Panc1 (cell line): ENCODE results near the gene ITPR2. TPM values are rescaled to one million over a fixed set of nuclear protein-coding genes. Genes with fewer than 3 reads are reported as not detected.

Experiments used
- ATAC-seq: fragments of 200-7000 bp; cut with Tn5 transposase; 2 replicates; pipeline ENCODE4 v1.9.1; 2020; ENCODE audit warnings: mild to moderate bottlenecking, moderate library complexity
- BruUV-seq: library from RNA; stranded (reverse); fragments of 400-500 nt; replicated peaks from 2 replicates; lab custom pipeline; 2021; lab: Mats Ljungman, UMichigan
- CTCF ChIA-PET: fragments of 300-600 bp; sonication (Branson Sonifier 250); formaldehyde crosslinking; loops from one replicate; lab custom pipeline; 2022; ENCODE audit warnings: antibody characterized with exemption; lab: Charles Lee
- POLR2A ChIA-PET: fragments of 300-600 bp; sonication (Branson Sonifier 250); formaldehyde crosslinking; loops from one replicate; lab custom pipeline; 2022; ENCODE audit warnings: antibody characterized with exemption; lab: Charles Lee
- DNase-seq: peaks from one replicate; pipeline ENCODE4 v3.0.0-alpha.2; 2010; ENCODE audit warnings: low read depth, low spot score
- H3K27ac ChIP-seq: 2 replicates; pipeline ENCODE4 v1.5.1; 2011; ENCODE audit warnings: mild to moderate bottlenecking, low read length, inconsistent platforms
- H3K27me3 ChIP-seq: fragments of 200-500 bp; sonication (Bioruptor generic); 2 replicates; pipeline ENCODE4 v1.6.0; 2014; ENCODE audit warnings: low read length, inconsistent platforms; ENCODE audit not compliant: control insufficient read depth, insufficient read depth
- H3K36me3 ChIP-seq: fragments of 200-500 bp; sonication (Bioruptor generic); 2 replicates; pipeline ENCODE4 v1.5.1; 2014; ENCODE audit warnings: inconsistent platforms, mild to moderate bottlenecking, low read length, moderate library complexity; ENCODE audit not compliant: control insufficient read depth, insufficient read depth
- H3K4me1 ChIP-seq: 2 replicates; pipeline ENCODE4 v1.5.1; 2011; ENCODE audit warnings: inconsistent platforms, mild to moderate bottlenecking, low read length, moderate library complexity; ENCODE audit not compliant: control insufficient read depth, insufficient read depth
- H3K4me3 ChIP-seq, 2 experiments: 2 replicates each; pipeline ENCODE4 v1.5.1; 2011 to 2012; ENCODE audit warnings: low read depth in 2 of 2, low read length in 2 of 2, mild to moderate bottlenecking in 2 of 2, inconsistent platforms in 1 of 2, moderate library complexity in 1 of 2
- H3K9me3 ChIP-seq: fragments of 200-500 bp; sonication (Bioruptor generic); 2 replicates; pipeline ENCODE4 v1.5.1; 2014; ENCODE audit warnings: low read depth, mild to moderate bottlenecking, inconsistent platforms, low read length, moderate library complexity; ENCODE audit not compliant: control insufficient read depth, insufficient read depth
- CTCF ChIP-seq: fragments of 450-650 bp; IDR thresholded peaks from 2 replicates; pipeline ENCODE4 v1.5.1; 2017; ENCODE audit warnings: mild to moderate bottlenecking
- POLR2AphosphoS5 ChIP-seq: IDR thresholded peaks from 2 replicates; pipeline ENCODE4 v1.6.1; 2012; ENCODE audit warnings: mild to moderate bottlenecking, low read depth, low read length, moderate library complexity
- SIN3A ChIP-seq: IDR thresholded peaks from 2 replicates; pipeline ENCODE4 v1.6.1; 2012; ENCODE audit warnings: low read depth, mild to moderate bottlenecking, low read length, moderate library complexity, borderline replicate concordance; ENCODE audit not compliant: insufficient read depth
- TCF7L2 ChIP-seq: IDR thresholded peaks from 2 replicates; pipeline ENCODE4 v1.6.1; 2011; ENCODE audit warnings: mild to moderate bottlenecking, low read depth, low read length, inconsistent platforms
- in situ Hi-C: cut with HindIII; loops from 2 replicates; pipeline ENCODE4 v1.10.0; 2016; ENCODE audit warnings: low sequenced_read_pairs, low pct_unique_long_range_greater_than_20kb
- intact Hi-C: fragments of 100-400 bp; cut with micrococcal nuclease; formaldehyde crosslinking; loops from one replicate; pipeline ENCODE4 v1.10.0; 2022; ENCODE audit not compliant: unreplicated experiment
- total RNA-seq: library from RNA; stranded (reverse); gene quantifications from one replicate; pipeline ENCODE4 v1.2.1, GENCODE V29; 2021; ENCODE audit not compliant: unreplicated experiment
- TF ChIP-seq, protein P1 (sequence below), 2 experiments: IDR thresholded peaks; 2 replicates each; pipeline ENCODE4 v1.6.1; 2011 to 2012; ENCODE audit warnings: low read depth in 2 of 2, control low read depth in 1 of 2, low read length in 1 of 2, mild to moderate bottlenecking in 1 of 2, moderate library complexity in 1 of 2; ENCODE audit not compliant: insufficient read depth in 1 of 2

Gene ITPR2
- total RNA-seq, 1 experiment from 2014 or later, result 41.8 TPM

- POLR2A ChIA-PET, result no interaction called here
- H3K4me1 ChIP-seq, result peaks cover 14% of the 10 kb centered on the region
- in situ Hi-C loops, result no loop called here
These were observed 131.3 kb downstream of the ITPR2 start for GRCh38 chr12:26701604-26702215.

DNA sequence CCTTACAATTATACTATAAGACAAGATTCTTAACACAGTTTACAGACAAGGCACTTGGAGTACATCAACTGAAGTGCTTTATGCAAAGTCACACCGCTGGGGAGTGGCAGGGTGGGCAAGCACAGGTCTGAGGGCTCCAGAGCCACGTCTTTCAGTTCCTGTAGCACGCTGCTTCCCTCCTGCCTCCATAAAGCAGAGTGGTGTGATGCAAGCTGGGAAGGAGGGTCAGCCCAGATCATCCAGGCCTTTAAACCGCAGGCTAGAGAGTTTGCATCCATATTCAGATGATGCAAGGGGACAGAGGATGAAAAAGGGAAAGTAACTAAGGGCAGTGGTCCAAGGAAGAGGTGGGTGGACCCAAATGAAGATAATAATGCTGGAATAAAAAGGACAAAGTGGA is 132.6 kb downstream of the ITPR2 start:
- CTCF ChIA-PET, result interaction anchor here (1.5 kb wide), 1 partner anchor 603 kb away, joined by 4 read pairs; no protein-coding TSS in a partner anchor
- TF ChIP-seq TCF7L2 (no peak), CTCF (no peak), POLR2AphosphoS5 (no peak), SIN3A (no peak)
- TF ChIP-seq, protein P1, sequence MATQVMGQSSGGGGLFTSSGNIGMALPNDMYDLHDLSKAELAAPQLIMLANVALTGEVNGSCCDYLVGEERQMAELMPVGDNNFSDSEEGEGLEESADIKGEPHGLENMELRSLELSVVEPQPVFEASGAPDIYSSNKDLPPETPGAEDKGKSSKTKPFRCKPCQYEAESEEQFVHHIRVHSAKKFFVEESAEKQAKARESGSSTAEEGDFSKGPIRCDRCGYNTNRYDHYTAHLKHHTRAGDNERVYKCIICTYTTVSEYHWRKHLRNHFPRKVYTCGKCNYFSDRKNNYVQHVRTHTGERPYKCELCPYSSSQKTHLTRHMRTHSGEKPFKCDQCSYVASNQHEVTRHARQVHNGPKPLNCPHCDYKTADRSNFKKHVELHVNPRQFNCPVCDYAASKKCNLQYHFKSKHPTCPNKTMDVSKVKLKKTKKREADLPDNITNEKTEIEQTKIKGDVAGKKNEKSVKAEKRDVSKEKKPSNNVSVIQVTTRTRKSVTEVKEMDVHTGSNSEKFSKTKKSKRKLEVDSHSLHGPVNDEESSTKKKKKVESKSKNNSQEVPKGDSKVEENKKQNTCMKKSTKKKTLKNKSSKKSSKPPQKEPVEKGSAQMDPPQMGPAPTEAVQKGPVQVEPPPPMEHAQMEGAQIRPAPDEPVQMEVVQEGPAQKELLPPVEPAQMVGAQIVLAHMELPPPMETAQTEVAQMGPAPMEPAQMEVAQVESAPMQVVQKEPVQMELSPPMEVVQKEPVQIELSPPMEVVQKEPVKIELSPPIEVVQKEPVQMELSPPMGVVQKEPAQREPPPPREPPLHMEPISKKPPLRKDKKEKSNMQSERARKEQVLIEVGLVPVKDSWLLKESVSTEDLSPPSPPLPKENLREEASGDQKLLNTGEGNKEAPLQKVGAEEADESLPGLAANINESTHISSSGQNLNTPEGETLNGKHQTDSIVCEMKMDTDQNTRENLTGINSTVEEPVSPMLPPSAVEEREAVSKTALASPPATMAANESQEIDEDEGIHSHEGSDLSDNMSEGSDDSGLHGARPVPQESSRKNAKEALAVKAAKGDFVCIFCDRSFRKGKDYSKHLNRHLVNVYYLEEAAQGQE (IDR thresholded peaks at IDR 0.05; ENCODE audit: insufficient read depth in 1 of 2, low read depth in 2 of 2, low read length in 1 of 2), result no peak
- no peaks in the 10 kb centered on the region; the same call in 1 of the 2 replicates for H3K9me3 ChIP-seq
- no TSS peak for BruUV-seq
- DNase-seq (no peak), ATAC-seq (peak; percentile 22; the same call in 1 of the 2 replicates)
- H3K27me3 ChIP-seq, result no peaks in the 10 kb centered on the region
- H3K4me3 ChIP-seq, result no peak overlapping the region
- in situ Hi-C loops, result no loop called here
- POLR2A ChIA-PET, result no interaction called here
- peaks cover 24% of the 10 kb centered on the region for H3K4me1 ChIP-seq
- intact Hi-C loops, result loop anchor here (2.0 kb wide), 1 partner anchor 604 kb away; no protein-coding TSS in a partner anchor
- H3K27ac ChIP-seq, result peak overlapping the region; percentile 60
- no peaks in the 10 kb centered on the region for H3K36me3 ChIP-seq

More at GRCh38 chr12:26701604-26702215, 131.3 kb downstream of the ITPR2 start:
- CTCF ChIA-PET, result interaction anchor here (0.6 to 1.5 kb wide), 7 partner anchors 44 to 604 kb away, joined by 3 to 4 read pairs (median 4); partner anchors contain the start of gene ITPR2
- ATAC-seq (peak; percentile 76), DNase-seq (no peak)
- H3K27ac ChIP-seq, result no peak overlapping the region
- intact Hi-C loops, result loop anchor here (2.0 kb wide), 1 partner anchor 605 kb away; no protein-coding TSS in a partner anchor
- no peaks in the 10 kb centered on the region for H3K36me3 ChIP-seq
- no peaks in the 10 kb centered on the region; the same call in 1 of the 2 replicates for H3K9me3 ChIP-seq
- TF ChIP-seq TCF7L2 (no peak), CTCF (peak; percentile 77; the same call in 1 of the 2 replicates)
- H3K4me3 ChIP-seq, result no peak overlapping the region
- no peaks in the 10 kb centered on the region for H3K27me3 ChIP-seq
- BruUV-seq, result no TSS peak
